IMR-90 (cell line): ENCODE data around the gene STXBP2. TPM values are rescaled to one million over a fixed set of nuclear protein-coding genes. Genes with fewer than 3 reads are reported as not detected.

Experiments used
- ATAC-seq: fragments of 200-7000 bp; cut with Tn5 transposase; 2 replicates; pipeline ENCODE4 v1.9.1; 2020; ENCODE audit warnings: low read depth, mild to moderate bottlenecking, moderate library complexity
- BruUV-seq: library from RNA; stranded (reverse); fragments of 400-500 nt; replicated peaks from 2 replicates; lab custom pipeline; 2021; lab: Mats Ljungman, UMichigan
- CTCF ChIA-PET: fragments of 300-600 bp; formaldehyde crosslinking; extraction: SDS; loops from one replicate; lab custom pipeline; 2021; ENCODE audit warnings: antibody characterized with exemption; lab: Yijun Ruan, JAX
- POLR2A ChIA-PET: fragments of 300-600 bp; sonication (Branson Sonifier 250); formaldehyde crosslinking; loops from one replicate; lab custom pipeline; 2022; ENCODE audit warnings: antibody characterized with exemption; ENCODE audit not compliant: unreplicated experiment; lab: Charles Lee
- DNase-seq: peaks from one replicate; pipeline ENCODE4 v3.0.0; 2013
- H2AFZ ChIP-seq: replicated peaks from 2 replicates; pipeline ENCODE3; 2013; ENCODE audit warnings: low read length, mild to moderate bottlenecking; ENCODE audit not compliant: poor library complexity
- H2AK5ac ChIP-seq: 2 replicates; pipeline ENCODE4 v1.6.1; 2013; ENCODE audit warnings: low read depth, low read length, inconsistent platforms
- H2AK9ac ChIP-seq: replicated peaks from 2 replicates; pipeline ENCODE3; 2013; ENCODE audit warnings: mild to moderate bottlenecking, low read depth, low read length, moderate library complexity; ENCODE audit not compliant: poor library complexity
- H2BK120ac ChIP-seq: 2 replicates; pipeline ENCODE4 v1.6.1; 2013; ENCODE audit warnings: low read depth, low read length, inconsistent platforms
- H2BK15ac ChIP-seq: 3 replicates; pipeline ENCODE4 v1.6.1; 2013; ENCODE audit warnings: low read depth, low read length, inconsistent platforms
- H2BK20ac ChIP-seq: 2 replicates; pipeline ENCODE4 v1.6.1; 2013; ENCODE audit warnings: low read depth, mild to moderate bottlenecking, inconsistent platforms, low read length, moderate library complexity
- H2BK5ac ChIP-seq: 2 replicates; pipeline ENCODE4 v1.6.1; 2013; ENCODE audit warnings: mild to moderate bottlenecking, low read depth, low read length, inconsistent platforms; ENCODE audit not compliant: poor library complexity, severe bottlenecking
- H3K14ac ChIP-seq: replicated peaks from 2 replicates; pipeline ENCODE4 v1.6.1; 2013; ENCODE audit warnings: low read depth, low read length, inconsistent platforms
- H3K18ac ChIP-seq: 2 replicates; pipeline ENCODE4 v1.6.1; 2013; ENCODE audit warnings: low read depth, low read length, control low read depth
- H3K23ac ChIP-seq: 2 replicates; pipeline ENCODE4 v1.6.1; 2013; ENCODE audit warnings: low read depth, low read length, inconsistent platforms
- H3K27ac ChIP-seq: 2 replicates; pipeline ENCODE4 v1.5.1; 2013; ENCODE audit warnings: mild to moderate bottlenecking, control low read depth, low read length; ENCODE audit not compliant: insufficient read depth
- H3K27me3 ChIP-seq: 2 replicates; pipeline ENCODE4 v1.6.1; 2013; ENCODE audit warnings: low read length; ENCODE audit not compliant: control insufficient read depth, insufficient read depth
- H3K36me3 ChIP-seq: 2 replicates; pipeline ENCODE4 v1.6.1; 2013; ENCODE audit warnings: low read length, mixed read lengths; ENCODE audit not compliant: control insufficient read depth, insufficient read depth
- H3K4ac ChIP-seq: 2 replicates; pipeline ENCODE4 v1.6.1; 2013; ENCODE audit warnings: low read depth, low read length, inconsistent platforms
- H3K4me1 ChIP-seq: 2 replicates; pipeline ENCODE4 v1.6.1; 2013; ENCODE audit warnings: low read length, mixed read lengths; ENCODE audit not compliant: control insufficient read depth, insufficient read depth
- H3K4me2 ChIP-seq: 2 replicates; pipeline ENCODE4 v1.6.1; 2013; ENCODE audit warnings: low read depth, mild to moderate bottlenecking, control low read depth, low read length, moderate library complexity
- H3K4me3 ChIP-seq: 2 replicates; pipeline ENCODE4 v1.5.1; 2013; ENCODE audit warnings: low read depth, mild to moderate bottlenecking, control low read depth, low read length, moderate library complexity; ENCODE audit not compliant: insufficient read depth
- H3K56ac ChIP-seq: 2 replicates; pipeline ENCODE4 v1.6.1; 2013; ENCODE audit warnings: low read length, inconsistent platforms; ENCODE audit not compliant: insufficient read depth; ENCODE audit errors: extremely low read depth
- H3K79me1 ChIP-seq, 2 experiments: 2 replicates each; pipeline ENCODE4 v1.6.1; 2013; ENCODE audit warnings: low read length in 2 of 2, inconsistent platforms in 1 of 2, low read depth in 1 of 2
- H3K9ac ChIP-seq: 2 replicates; pipeline ENCODE4 v1.6.1; 2013; ENCODE audit warnings: low read depth, low read length, control low read depth
- H3K9me1 ChIP-seq: 2 replicates; pipeline ENCODE4 v1.6.1; 2013; ENCODE audit warnings: low read length, inconsistent platforms; ENCODE audit not compliant: insufficient read depth
- H3K9me3 ChIP-seq: 2 replicates; pipeline ENCODE4 v1.6.1; 2013; ENCODE audit warnings: low read length; ENCODE audit not compliant: control insufficient read depth, insufficient read depth
- H4K20me1 ChIP-seq: 2 replicates; pipeline ENCODE4 v1.6.1; 2013; ENCODE audit warnings: low read length, inconsistent platforms; ENCODE audit not compliant: insufficient read depth
- H4K5ac ChIP-seq: 2 replicates; pipeline ENCODE4 v1.6.1; 2013; ENCODE audit warnings: mild to moderate bottlenecking, low read depth, low read length, control low read depth
- H4K8ac ChIP-seq, 2 experiments: 2 replicates each; pipeline ENCODE4 v1.6.1; 2013; ENCODE audit warnings: low read depth in 2 of 2, low read length in 2 of 2, control low read depth in 1 of 2, inconsistent platforms in 1 of 2
- H4K91ac ChIP-seq: 2 replicates; pipeline ENCODE4 v1.6.1; 2013; ENCODE audit warnings: low read depth, low read length, inconsistent platforms; ENCODE audit not compliant: insufficient read depth
- MAZ ChIP-seq: IDR thresholded peaks from 2 replicates; pipeline ENCODE4 v1.6.1; 2012; ENCODE audit warnings: low read depth, mild to moderate bottlenecking, low read length, improper control_type of control experiment, moderate library complexity, borderline replicate concordance
- WGBS, 2 experiments: methylation state at CpG; one replicate each; pipeline versions ENCODE4 v1.1.5 to v1.1.7; 2013; ENCODE audit warnings: missing lambda C conversion rate in 2 of 2; ENCODE audit not compliant: insufficient read length in 1 of 2; ENCODE audit errors: extremely low coverage in 2 of 2; 5-methylcytosine and 5-hydroxymethylcytosine counted together
- dilution Hi-C: fragments of 300-500 bp; cut with HindIII; formaldehyde crosslinking; loops from one replicate; pipeline ENCODE4 v1.14.3; 2018; ENCODE audit warnings: low sequenced_read_pairs; ENCODE audit not compliant: unreplicated experiment
- in situ Hi-C: fragments of 300-500 bp; cut with MboI; formaldehyde crosslinking; loops from 3 replicates; pipeline ENCODE4 v1.14.3; 2019; ENCODE audit warnings: low sequenced_read_pairs, inconsistent platforms, mixed read lengths
- intact Hi-C: fragments of 100-400 bp; cut with micrococcal nuclease; formaldehyde crosslinking; loops from 2 replicates; pipeline ENCODE4 v1.10.0; 2022
- polyA plus RNA-seq, 3 experiments: library from polyadenylated mRNA; depleted of rRNA; stranded (reverse); fragments of >200 nt; gene quantifications; 2 replicates each; pipeline ENCODE4 v1.2.3, GENCODE V29; 2012; ENCODE audit warnings: low replicate concordance in 1 of 3
- total RNA-seq: library from RNA; depleted of rRNA; stranded (reverse); fragments of >200 nt; gene quantifications from 2 replicates; pipeline ENCODE4 v1.2.3, GENCODE V29; 2012

STXBP2 gene
- total and polyA plus RNA-seq, 2 of the 4 experiments (the other 2 are of a cell fraction): 3.9 to 12.6 TPM

- no peak for TF ChIP-seq MAZ
- no peaks in the 10 kb centered on the region for H3K9me1 ChIP-seq
- H3K9ac ChIP-seq: no peak overlapping the region
- H4K5ac ChIP-seq: no peak overlapping the region
- H3K14ac ChIP-seq: no peak overlapping the region
- 33% methylated on average over 6 of the region's 15 CpGs; no CpG with 5 or more reads in 1 of the 2 experiments for WGBS, 2 experiments
- no peak overlapping the region for H2BK120ac ChIP-seq
- no peak overlapping the region for H3K4ac ChIP-seq
- H2BK15ac ChIP-seq: no peak overlapping the region
- CTCF ChIA-PET: no interaction called here
- H3K4me2 ChIP-seq: no peak overlapping the region
- H3K4me3 ChIP-seq: no peak overlapping the region
- H3K27ac ChIP-seq: no peak overlapping the region
- no peak overlapping the region for H4K91ac ChIP-seq
- no peak overlapping the region for H3K56ac ChIP-seq
- no peak overlapping the region for H2AK5ac ChIP-seq
- H3K9me3 ChIP-seq: no peaks in the 10 kb centered on the region
- DNase-seq: no peak
- no peaks in the 10 kb centered on the region for H3K79me1 ChIP-seq
- H3K27me3 ChIP-seq: peaks cover 15% of the 10 kb centered on the region
- H4K20me1 ChIP-seq: no peaks in the 10 kb centered on the region
- H3K4me1 ChIP-seq: no peaks in the 10 kb centered on the region
- BruUV-seq: no TSS peak
- H2BK20ac ChIP-seq: no peak overlapping the region
- no peaks in the 10 kb centered on the region for H3K36me3 ChIP-seq
- no peak overlapping the region for H3K18ac ChIP-seq
- intact Hi-C loops (no loop called here), in situ Hi-C loops (no loop called here), dilution Hi-C loops (no loop called here)
- no peak for ATAC-seq
- H2BK5ac ChIP-seq: no peak overlapping the region
- H3K23ac ChIP-seq: no peak overlapping the region
- POLR2A ChIA-PET: interaction anchor here (0.6 kb wide), 1 partner anchor 11 kb away, joined by 3 read pairs; no protein-coding TSS in a partner anchor
- H2AK9ac ChIP-seq: no peak overlapping the region
- H2AFZ ChIP-seq: no peak overlapping the region
- no peak overlapping the region for H4K8ac ChIP-seq
Observed at GRCh38 chr19:7602240-7602934, 34.5 kb upstream of the STXBP2 start.
